GM21423 (cell line): Measurements from ENCODE around the gene PLCB4.

Experiments used
- ATAC-seq: cut with Tn5 transposase; IDR thresholded peaks from one replicate; pipeline ENCODE4 v1.9.1; 2021; ENCODE audit warnings: mild to moderate bottlenecking, moderate library complexity; ENCODE audit not compliant: unreplicated experiment

The PLCB4 gene

DNA sequence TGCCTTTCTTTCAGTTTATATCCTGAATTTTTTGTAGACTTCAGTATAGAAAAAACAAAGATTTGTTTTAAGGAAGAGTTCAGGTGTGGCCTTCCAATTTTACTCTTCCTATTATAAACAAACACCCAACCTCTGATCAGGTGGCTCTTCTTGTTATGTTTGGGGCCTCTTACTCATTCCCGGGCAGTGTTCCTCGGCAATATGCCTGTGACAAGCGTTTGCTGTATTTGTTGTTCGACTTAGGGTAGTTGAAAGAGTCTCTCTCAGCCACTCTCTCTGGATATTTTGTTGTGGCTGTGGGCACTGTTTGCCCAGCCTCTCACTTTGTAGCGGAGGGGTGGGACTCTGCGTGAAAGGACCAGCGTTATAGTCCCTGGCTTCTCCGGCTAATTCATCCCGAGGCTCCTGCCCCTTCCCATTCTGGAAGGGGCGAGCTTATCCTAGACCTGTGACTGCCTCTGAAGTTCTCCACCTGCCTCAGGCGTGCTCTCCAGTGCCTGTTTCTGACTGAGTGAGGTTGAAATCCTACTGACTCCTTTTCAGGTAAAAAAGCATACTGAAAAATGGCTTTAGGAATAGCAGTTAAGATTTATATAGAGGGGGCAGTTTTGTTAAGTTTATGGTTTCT, 97.4 kb downstream of the PLCB4 start:
- no peak for ATAC-seq

DNA sequence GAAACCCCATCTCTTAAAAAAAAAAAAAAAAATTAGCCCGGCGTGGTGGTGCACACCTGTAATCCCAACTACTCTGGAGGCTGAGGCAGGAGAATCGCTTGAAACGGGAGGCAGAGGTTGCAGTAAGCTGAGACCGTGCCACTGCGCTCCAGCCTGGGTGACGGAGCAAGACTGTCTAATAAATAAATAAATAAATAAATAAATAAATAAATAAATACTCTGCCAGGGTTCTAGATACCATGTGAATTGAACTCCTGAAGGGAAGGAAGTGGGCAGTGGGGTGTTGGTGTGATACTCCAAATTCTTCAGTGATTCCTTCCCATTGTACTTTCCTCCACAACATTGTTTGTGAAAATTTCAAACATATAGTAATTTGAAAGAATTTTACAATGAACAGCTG, 100.5 kb downstream of the PLCB4 start:
- ATAC-seq = no peak

DNA sequence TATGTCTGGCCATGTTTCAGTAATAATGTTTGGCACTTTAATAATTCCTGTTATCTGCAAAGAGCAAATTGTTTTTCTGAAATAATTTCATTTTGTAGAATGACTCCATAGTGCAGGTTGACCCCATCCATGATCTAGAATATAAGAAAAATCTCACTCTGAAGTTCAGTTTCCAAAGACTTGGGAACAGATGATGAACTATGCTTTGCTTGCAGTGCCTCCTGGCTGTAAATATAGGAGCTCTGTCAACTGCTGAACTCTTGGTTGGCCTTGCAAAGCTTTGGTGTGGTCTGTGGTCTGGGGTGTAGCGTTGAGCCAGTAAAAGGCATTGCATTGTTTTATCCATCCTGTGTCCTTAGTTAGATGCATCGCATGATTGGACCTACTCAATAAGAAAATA, 104.0 kb downstream of the PLCB4 start:
- no peak for ATAC-seq

DNA sequence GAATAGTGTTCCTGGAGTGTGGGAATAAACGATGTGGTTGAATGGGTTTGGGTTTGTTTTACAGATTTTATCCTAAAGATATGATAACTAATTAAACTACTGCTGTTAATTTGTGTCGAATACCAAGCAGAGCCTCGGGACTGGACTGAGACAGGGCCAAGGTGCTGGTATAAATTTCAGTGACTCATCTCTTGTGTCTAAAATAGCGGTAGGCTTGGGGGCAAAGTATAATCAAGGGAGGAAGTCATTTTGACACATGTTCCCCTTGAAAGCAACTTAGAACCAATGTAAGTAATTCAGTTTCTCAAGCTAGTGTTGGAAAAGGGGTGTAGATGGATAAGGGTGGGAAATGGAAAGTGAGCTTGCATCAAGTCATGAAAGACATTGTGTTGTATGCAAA, 108.4 kb downstream of the PLCB4 start:
- no peak for ATAC-seq

DNA sequence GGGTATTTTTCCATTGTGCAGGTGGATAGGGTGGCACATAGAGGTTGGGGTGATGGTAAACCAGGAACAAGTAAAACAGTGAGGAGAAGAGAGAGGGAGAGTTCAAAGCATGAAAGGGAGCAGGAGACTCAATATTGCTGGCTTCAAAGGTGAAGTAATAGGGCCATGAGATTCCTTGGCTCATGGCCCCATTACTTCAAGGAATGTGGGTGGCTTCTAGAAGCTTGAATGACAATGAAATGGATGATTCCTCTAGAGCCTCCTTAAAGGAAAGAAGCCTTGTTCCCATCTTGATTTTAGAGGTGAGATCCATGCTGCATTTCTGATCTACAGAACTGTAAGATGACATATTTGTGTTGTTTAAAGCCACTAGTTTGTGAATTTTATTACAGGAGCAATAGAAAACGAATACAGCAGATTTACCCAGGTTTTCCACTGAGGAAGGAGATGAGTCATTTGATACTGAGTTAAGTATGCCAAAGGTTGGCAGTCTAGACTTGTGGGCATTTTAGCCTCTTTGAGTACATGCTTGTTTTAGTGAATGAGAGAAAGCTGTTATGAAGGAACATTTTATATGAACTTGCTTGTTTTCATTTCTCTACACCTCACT, 110.4 kb downstream of the PLCB4 start:
- ATAC-seq = no peak

DNA sequence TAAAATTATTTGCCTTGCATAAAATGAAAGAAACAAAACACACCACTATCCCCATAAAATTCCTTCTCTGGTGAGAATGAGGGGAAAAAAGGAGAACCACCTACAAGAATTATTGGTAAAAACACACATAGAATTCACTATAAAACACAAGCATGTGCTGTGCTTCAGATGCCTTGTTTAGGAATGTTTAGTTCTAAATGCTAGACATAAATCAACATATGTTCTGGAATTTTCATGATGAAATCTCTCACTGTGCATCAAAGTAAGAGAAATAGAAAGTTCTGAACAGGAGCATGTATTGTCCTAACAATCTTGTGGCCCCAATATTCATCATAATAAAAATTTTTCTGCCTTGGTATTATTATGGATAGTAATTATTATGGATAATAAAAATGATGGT, 111.0 kb downstream of the PLCB4 start:
- ATAC-seq = no peak

DNA sequence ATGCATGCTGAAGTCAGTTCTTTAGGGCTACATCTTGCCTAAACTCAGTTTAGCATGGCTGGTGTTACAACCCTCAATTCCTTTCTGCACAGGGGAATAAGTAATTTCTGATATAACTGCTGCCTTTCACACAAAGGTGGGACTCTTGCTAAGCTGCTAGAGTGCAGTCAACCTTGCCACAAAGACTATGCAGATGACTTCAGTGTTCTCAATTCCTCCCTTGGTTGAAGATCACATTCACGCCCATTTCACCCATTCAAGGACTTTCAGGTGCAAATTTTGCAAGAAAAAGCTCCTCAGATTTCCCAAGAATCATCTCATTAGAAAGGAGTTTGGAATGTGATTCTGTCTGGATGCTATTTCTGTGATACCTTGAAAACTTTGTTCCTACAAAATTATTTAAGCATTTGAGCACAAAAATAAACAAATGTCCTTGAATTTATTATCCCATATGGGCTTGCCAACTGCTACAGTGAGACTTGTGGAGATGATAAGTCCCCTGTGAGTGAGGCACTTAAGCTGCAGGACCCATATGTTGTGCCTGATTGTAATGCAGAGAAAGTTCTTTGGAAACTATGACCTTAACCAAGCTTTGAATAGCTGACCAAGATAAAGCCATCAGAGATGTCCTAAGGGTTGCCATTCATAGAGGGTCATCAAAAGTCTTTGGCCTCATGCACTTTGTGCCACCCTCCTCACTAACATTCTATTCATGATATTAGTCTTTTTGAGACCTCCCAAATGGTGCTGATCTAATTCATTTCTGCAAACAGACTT, 111.8 kb downstream of the PLCB4 start:
- ATAC-seq = no peak

DNA sequence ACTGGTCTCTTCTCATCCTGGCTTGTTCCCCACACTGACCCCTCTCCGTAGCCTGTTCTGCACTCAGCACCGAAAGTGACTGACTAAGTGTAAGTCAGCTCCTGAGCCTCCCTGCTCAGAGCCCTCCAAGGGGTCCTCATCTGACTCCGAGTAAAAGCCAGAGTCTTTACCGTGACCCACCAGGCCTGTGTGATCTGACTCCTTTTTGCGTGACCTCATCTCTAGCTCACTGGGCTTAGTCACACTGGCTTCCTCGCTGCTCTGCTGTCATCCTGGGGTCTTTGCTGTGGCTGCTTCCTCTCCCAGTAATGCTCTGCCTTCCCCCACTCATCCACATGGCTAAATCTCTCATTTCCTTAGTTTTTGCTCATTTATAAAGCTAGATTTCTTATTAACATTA, 116.6 kb downstream of the PLCB4 start:
- ATAC-seq = no peak

DNA sequence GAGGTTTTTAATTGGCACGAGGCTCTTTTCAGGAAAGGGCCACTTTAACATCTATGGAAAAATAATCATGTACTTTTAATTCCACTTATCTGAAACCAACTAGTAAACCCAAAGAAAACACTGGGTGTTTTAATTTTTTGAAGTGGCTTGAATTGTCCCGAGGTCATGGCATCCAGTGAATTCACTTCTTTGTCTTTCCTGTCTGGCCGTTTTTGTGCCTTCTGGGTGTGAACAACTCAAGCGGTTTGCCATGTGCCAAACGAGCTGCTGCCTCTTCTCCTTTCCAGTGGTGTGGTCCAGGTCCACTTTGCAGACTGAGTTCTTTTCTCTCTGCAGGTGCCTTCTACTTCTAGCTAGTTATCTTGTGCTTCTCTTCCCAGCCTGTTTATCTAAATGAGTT, 117.5 kb downstream of the PLCB4 start:
- ATAC-seq = no peak

DNA sequence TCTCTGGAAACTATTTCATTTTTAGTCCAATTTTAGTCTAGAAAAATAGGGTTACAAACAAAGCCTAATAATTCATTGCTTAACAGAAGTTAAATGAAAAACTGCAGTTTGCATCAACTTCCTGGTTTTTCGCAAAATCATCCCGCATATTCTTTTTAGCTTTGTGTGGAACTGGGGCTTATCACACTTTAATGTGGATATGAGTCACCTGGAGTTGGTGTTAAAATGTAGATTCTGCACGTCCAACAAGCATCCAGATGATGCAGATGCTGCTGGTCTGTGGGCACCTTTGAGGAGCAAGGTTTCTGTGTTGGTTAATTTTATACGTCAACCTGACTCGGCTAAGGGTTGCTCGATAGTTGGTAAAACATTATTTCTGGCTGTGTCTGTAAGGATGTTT, 126.1 kb downstream of the PLCB4 start:
- ATAC-seq = no peak

DNA sequence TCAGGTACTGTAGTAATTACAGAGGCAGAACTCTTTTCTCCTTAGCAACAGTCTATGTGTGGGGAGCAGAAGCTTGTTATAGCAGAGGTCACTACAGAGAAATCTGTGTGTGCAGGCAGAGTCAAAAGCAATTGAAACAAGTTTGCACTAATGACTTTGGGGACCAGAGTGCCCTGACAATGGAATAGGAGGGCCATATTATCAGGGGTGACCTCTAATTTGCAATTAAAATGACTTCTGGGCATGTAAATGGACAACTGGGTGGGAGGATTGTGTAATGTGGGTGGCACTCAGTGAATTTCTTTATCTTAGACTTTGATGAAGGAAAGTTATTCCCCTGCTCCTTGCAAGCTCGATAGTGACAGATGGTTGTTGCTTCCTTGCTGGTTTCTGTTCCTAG, 127.2 kb downstream of the PLCB4 start:
- no peak for ATAC-seq

DNA sequence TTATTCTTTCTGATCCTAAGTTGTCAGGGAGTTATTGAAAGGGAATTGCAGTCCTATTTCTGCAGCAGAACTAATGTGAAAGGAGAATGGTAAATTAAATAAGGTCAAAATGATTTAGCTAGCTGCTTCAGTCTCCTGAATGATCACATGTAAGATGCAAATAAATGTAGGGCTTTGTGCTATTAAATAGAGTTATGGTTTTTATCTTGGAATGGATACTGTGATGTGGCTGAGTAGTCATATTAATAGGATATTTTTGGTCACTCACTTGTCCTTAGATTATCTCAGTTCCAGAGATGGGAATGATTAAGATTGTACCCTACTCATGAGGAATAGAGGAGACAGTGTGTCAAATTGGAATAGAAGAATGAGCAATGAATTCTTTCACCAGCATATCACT, 129.6 kb downstream of the PLCB4 start:
- ATAC-seq = no peak

DNA sequence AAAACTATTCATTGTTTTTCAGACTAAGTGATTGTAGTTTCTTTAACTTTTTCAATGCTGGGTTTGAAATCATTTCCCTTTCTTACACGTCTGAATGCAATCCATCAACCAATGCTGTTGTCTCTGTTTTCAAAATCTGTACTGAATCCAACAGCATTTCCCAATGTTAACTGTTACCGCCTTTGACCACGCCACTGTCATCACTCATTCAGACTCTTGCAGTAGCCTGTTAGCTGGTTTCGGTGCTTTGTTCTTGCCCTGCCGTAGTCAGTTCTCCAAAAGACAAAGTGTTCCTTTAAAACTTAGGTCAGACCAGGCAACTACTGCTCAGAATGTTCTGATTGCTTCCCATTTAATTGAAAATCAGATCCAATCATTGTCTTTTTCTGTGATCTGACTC, 131.3 kb downstream of the PLCB4 start:
- no peak for ATAC-seq

DNA sequence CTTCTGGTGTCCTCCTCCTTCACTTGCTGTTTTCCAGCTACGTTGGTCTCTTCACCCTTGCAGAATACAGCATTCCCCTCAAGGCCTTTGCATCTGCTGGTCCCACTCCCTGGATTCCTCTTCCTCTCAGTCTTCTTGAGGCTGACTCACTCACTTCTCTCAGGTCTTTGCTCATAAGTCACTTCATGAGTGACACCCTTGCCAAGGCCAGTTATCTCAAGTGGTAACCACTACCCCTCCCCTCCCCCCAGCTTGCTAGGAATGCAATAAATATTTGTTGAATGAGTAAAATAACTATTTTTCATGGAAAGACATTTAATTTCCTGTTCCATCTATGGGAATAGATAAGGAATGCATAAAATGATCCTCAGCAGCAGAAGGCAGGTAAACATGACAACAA, 131.7 kb downstream of the PLCB4 start:
- no peak for ATAC-seq

DNA sequence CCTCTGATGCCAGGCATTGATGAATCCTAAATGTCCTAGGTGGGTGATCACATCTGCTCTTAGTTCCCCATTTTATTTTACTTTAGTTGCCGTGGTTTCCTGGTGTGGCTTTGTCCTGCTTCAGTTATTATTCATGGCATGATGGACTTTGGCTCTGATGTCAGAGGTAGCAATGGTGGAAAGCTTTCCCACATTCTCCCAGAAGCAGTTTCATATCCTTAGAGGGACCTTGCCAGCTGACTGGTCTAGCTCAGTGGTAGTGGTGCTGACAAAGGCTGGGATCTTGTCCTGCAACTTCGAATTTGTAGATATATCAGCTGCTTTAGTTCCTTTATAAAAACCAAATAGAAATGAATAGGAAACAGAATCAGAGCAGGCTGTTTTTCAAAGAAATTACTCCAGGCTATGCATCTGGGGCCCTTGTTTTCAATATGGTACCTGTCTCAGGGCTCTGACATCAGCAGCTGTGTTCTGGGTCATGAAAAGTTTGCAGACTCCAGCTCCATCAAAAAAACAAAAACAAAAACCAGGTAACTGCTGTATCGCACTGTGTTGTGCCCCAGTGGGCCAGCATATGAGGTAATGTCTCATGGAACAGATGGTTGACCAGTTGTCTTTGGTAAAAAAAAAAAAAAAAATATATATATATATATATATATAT, 133.7 kb downstream of the PLCB4 start:
- ATAC-seq = no peak

DNA sequence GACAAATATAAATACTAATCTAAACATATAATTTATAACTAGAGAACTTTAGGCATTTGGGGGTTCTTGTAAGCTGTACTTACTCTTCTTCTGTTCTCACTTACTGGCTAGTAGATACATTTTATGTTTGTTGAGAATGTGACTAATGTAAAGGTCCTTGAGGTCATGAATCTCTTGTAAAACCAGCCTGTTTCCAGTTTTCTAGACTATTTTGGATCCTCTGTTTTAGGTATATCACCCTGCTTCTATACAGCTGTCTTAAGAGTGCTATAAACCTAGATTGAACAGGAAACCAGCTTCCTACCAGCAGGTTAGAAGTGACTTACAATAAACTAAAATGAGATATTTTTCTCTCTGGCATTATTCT, 134.2 kb downstream of the PLCB4 start:
- no peak for ATAC-seq

DNA sequence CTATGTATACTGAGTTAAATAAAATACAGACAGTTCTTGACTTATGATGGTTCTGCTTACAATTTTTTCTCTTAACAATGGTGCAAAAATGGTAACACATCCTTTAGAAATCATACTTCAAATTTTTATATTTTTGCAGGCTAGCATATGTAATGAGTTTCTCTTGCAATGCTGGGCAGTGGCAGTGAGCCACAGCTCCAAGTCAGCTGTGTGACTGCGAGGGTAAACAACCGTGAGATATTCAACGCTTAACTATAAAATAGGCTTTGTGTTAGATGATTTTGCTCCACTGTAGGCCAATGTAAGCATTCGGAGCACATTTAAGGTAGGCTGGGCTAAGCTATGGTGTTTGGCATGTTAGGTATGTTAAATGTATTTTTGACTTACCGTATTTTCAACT, 136.1 kb downstream of the PLCB4 start:
- ATAC-seq = no peak

DNA sequence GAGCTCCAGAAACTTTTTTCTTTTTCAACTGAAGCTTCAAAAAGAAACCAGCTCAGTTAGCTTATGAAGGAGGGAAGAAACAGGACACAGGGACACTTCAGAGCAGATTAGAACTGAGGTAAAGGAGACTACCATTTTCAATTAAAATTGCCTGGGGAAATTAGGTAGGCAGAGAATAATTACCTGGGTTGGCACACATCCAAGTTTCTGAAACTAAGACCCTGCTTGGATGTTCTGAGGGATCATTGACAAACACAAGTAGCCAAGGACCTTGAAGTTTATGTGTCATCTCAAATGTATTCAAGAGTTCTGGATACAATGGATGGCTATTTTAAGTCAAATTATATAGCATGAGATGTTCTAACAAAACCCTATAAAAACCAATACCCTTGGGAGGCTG, 137.6 kb downstream of the PLCB4 start:
- ATAC-seq = no peak

DNA sequence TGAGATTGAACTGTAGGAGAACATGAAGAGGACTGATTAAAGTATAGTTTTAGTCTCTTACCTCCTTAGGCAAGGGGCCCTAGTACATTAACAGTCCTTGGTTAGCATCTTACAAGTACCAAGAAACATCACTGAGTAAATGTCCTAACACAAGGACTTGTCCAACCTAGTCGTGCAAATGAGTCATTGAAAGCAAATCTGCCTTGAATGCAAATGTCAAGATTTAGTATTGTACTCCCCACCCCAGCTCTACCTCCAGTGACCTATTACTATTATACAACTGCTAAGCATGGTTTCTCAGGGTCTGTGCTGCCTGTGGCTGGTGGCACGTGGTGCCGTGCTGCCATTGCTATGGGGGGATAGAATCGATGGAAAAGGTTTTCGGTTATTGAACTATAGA, 138.4 kb downstream of the PLCB4 start:
- ATAC-seq = no peak

DNA sequence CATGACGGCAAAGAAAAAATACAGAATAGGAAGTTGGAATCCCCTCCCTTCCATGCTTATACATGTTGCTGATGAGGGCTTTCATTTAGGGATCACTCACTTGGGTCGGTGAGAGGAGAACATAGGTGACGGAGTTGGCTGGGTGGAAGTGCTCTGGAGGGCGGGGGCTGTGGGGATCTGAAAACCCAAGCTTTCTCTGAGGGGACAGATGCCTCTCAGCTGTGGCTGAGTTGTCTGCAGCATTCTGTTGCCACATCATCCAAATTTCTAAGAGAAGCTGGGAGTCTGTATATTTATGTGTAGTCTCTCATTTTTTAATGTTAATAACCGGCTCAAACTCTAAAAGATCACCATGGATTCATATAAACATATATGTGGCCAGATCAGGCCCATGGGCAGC, 141.5 kb downstream of the PLCB4 start:
- no peak for ATAC-seq

DNA sequence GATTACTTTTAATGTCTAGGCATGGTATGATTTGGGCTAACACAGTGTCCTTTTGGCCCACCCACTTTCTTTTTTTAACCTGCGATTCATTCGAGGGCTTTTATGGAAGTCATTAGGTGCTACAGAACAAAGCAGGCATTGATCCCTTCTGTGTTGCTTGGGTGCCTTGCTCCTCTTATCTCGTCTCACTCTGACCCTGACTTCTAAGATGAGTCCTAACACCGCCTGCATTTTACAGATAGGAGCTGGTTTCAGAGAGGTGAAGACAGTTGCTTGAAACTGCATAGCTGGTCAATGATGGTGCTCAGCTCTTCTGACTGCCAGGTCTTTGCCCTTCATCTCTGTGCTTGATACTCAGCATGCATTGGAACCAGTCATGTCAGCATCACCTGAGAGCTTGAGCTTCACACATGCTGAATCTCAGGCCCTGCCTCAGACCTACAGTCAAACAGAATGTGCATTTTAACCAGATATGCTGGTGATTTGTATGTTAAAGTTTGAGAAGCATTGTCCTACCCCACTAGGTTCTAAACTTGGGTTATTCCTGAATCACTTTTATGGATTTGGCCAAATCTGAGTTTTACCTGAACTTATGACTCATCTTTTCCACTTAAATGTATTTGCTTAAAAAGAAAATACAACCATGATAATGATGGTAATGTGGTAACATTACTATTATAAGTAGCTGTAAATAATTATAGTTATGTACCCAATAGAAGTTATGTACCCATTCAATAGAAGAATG, 142.3 kb downstream of the PLCB4 start:
- ATAC-seq = no peak
